H1 (cell line): Measurements from ENCODE around the gene CAMKK2. TPM values are rescaled to one million over a fixed set of nuclear protein-coding genes. Genes with fewer than 3 reads are reported as not detected.

Experiments used
- CTCF ChIA-PET: fragments of 300-600 bp; sonication (Branson Sonifier 250); formaldehyde crosslinking; loops from one replicate; lab custom pipeline; 2021; ENCODE audit not compliant: partially characterized antibody; lab: Charles Lee
- POLR2A ChIA-PET: fragments of 300-600 bp; sonication (Branson Sonifier 250); formaldehyde crosslinking; loops from one replicate; lab custom pipeline; 2021; ENCODE audit warnings: inconsistent platforms; ENCODE audit not compliant: partially characterized antibody; lab: Charles Lee
- DNase-seq, 2 experiments: peaks; one replicate each; pipeline versions ENCODE4 v3.0.0 to v3.0.0-alpha.2; 2010 to 2022; ENCODE audit warnings: low spot score in 2 of 2, low read depth in 1 of 2, mixed read lengths in 1 of 2
- FAIRE-seq: peaks from 2 replicates; lab custom pipeline; 2011; peaks lifted over from hg19 to GRCh38; lab: Jason Lieb, UNC
- H2AFZ ChIP-seq: 2 replicates; pipeline ENCODE4 v1.8.1; 2012; ENCODE audit warnings: low read length, inconsistent platforms
- H2AK5ac ChIP-seq: 2 replicates; pipeline ENCODE4 v1.6.1; 2013; ENCODE audit warnings: low read depth, low read length
- H2BK120ac ChIP-seq: replicated peaks from 2 replicates; pipeline ENCODE3; 2013; ENCODE audit warnings: low read depth, low read length, inconsistent platforms
- H2BK12ac ChIP-seq: 2 replicates; pipeline ENCODE4 v1.6.1; 2013; ENCODE audit warnings: low read depth, low read length
- H2BK15ac ChIP-seq: 2 replicates; pipeline ENCODE4 v1.6.1; 2013; ENCODE audit warnings: low read length
- H2BK20ac ChIP-seq: 2 replicates; pipeline ENCODE4 v1.6.1; 2013; ENCODE audit warnings: low read length
- H2BK5ac ChIP-seq: 2 replicates; pipeline ENCODE4 v1.6.1; 2013; ENCODE audit warnings: low read depth, low read length
- H3K14ac ChIP-seq: 2 replicates; pipeline ENCODE4 v1.6.1; 2013; ENCODE audit warnings: inconsistent platforms; ENCODE audit not compliant: insufficient read length
- H3K18ac ChIP-seq: 2 replicates; pipeline ENCODE4 v1.6.1; 2013; ENCODE audit warnings: low read length; ENCODE audit errors: extremely low read depth
- H3K23ac ChIP-seq: 2 replicates; pipeline ENCODE4 v1.6.1; 2013; ENCODE audit warnings: inconsistent platforms; ENCODE audit not compliant: insufficient read length
- H3K23me2 ChIP-seq: 2 replicates; pipeline ENCODE4 v1.6.1; 2013; ENCODE audit warnings: low read depth, low read length
- H3K27ac ChIP-seq: 2 replicates; pipeline ENCODE4 v1.6.1; 2011; ENCODE audit warnings: low read depth, low read length, inconsistent platforms
- H3K27me3 ChIP-seq, 4 experiments: replicated peaks in 1 of 4; 1 replicate in 1 of 4; 2 replicates in 3 of 4; pipeline versions ENCODE4 v1.6.1 to v1.8.1; 2011 to 2013; ENCODE audit warnings: low read length in 3 of 4, mild to moderate bottlenecking in 3 of 4, inconsistent platforms in 2 of 4, mixed read lengths in 2 of 4, moderate library complexity in 1 of 4; ENCODE audit not compliant: control insufficient read depth in 3 of 4, insufficient read depth in 3 of 4; ENCODE audit errors: extremely low read depth in 1 of 4
- H3K36me3 ChIP-seq, 4 experiments: 2 replicates each; pipeline versions ENCODE4 v1.6.1 to v1.8.1; 2011 to 2013; ENCODE audit warnings: mild to moderate bottlenecking in 4 of 4, low read length in 3 of 4, moderate library complexity in 2 of 4, control low read depth in 1 of 4, inconsistent platforms in 1 of 4; ENCODE audit not compliant: insufficient read depth in 4 of 4, control insufficient read depth in 2 of 4
- H3K4ac ChIP-seq: replicated peaks from 2 replicates; pipeline ENCODE3; 2013; ENCODE audit warnings: low read length, low read depth, mixed read lengths, inconsistent platforms; ENCODE audit not compliant: insufficient read length
- H3K4me1 ChIP-seq, 4 experiments: replicated peaks in 1 of 4; 1 replicate in 1 of 4; 2 replicates in 3 of 4; pipeline versions ENCODE4 v1.6.1 to v1.8.1; 2011 to 2013; ENCODE audit warnings: low read length in 3 of 4, inconsistent platforms in 2 of 4, mixed read lengths in 1 of 4; ENCODE audit not compliant: insufficient read depth in 4 of 4, control insufficient read depth in 3 of 4
- H3K4me2 ChIP-seq, 2 experiments: 2 replicates each; pipeline versions ENCODE4 v1.6.1 to v1.8.1; 2011 to 2013; ENCODE audit warnings: low read depth in 2 of 2, low read length in 2 of 2, control low read depth in 1 of 2, inconsistent platforms in 1 of 2, mild to moderate bottlenecking in 1 of 2; ENCODE audit not compliant: insufficient read depth in 1 of 2
- H3K4me3 ChIP-seq, 4 experiments: fragments of 200-600, 300-600 bp in 1 of 4; sonication (generic), shearing (Covaris generic), sonication (Bioruptor Twin) in 1 of 4; 2 replicates each; pipeline versions ENCODE4 v1.5.1 to v1.8.1; 2011 to 2016; ENCODE audit warnings: low read length in 4 of 4, low read depth in 3 of 4, control low read depth in 2 of 4, inconsistent platforms in 2 of 4, mild to moderate bottlenecking in 2 of 4, mixed read lengths in 1 of 4, moderate library complexity in 1 of 4; ENCODE audit not compliant: insufficient read depth in 2 of 4; ENCODE audit errors: extremely low read depth in 1 of 4
- H3K56ac ChIP-seq: replicated peaks from 2 replicates; pipeline ENCODE3; 2013; ENCODE audit warnings: low read depth, mild to moderate bottlenecking, mixed read lengths, low read length, inconsistent platforms; ENCODE audit not compliant: insufficient read length
- H3K79me1 ChIP-seq: 2 replicates; pipeline ENCODE4 v1.6.1; 2013; ENCODE audit warnings: low read depth, low read length, control low read depth
- H3K79me2 ChIP-seq, 2 experiments: 2 replicates each; pipeline versions ENCODE4 v1.6.1 to v1.8.1; 2012 to 2013; ENCODE audit warnings: low read length in 2 of 2, mild to moderate bottlenecking in 2 of 2, inconsistent platforms in 1 of 2; ENCODE audit not compliant: insufficient read depth in 2 of 2, control insufficient read depth in 1 of 2
- H3K9ac ChIP-seq, 4 experiments: replicated peaks in 1 of 4; 1 replicate in 1 of 4; 2 replicates in 3 of 4; pipeline versions ENCODE4 v1.6.1 to v1.8.1; 2011 to 2013; ENCODE audit warnings: low read depth in 3 of 4, low read length in 3 of 4, control low read depth in 2 of 4, mild to moderate bottlenecking in 2 of 4, moderate library complexity in 2 of 4, inconsistent platforms in 1 of 4; ENCODE audit errors: extremely low read depth in 1 of 4
- H3K9me3 ChIP-seq, 2 experiments: 2 replicates each; pipeline versions ENCODE4 v1.6.1 to v1.8.1; 2012 to 2013; ENCODE audit warnings: mild to moderate bottlenecking in 2 of 2, moderate library complexity in 2 of 2, control low read depth in 1 of 2, inconsistent platforms in 1 of 2, low read depth in 1 of 2, low read length in 1 of 2, mixed read lengths in 1 of 2; ENCODE audit not compliant: insufficient read depth in 2 of 2
- H4K20me1 ChIP-seq, 2 experiments: replicated peaks in 1 of 2; 2 replicates each; pipeline versions ENCODE3 to v1.8.1; 2011 to 2013; ENCODE audit warnings: inconsistent platforms in 2 of 2, low read length in 2 of 2, mild to moderate bottlenecking in 1 of 2; ENCODE audit not compliant: insufficient read depth in 2 of 2, control insufficient read depth in 1 of 2
- H4K5ac ChIP-seq: 2 replicates; pipeline ENCODE4 v1.6.1; 2013; ENCODE audit warnings: low read length, low read depth, mixed read lengths, inconsistent platforms; ENCODE audit not compliant: insufficient read length
- H4K8ac ChIP-seq: 2 replicates; pipeline ENCODE4 v1.8.0; 2013; ENCODE audit warnings: mild to moderate bottlenecking, moderate library complexity, low read length, inconsistent platforms; ENCODE audit not compliant: insufficient read depth; ENCODE audit errors: extremely low read depth
- H4K91ac ChIP-seq: replicated peaks from 2 replicates; pipeline ENCODE3; 2013; ENCODE audit warnings: low read length, mixed read lengths, inconsistent platforms; ENCODE audit not compliant: insufficient read length
- JUND ChIP-seq: IDR thresholded peaks from 2 replicates; pipeline ENCODE4 v1.6.1; 2011; ENCODE audit warnings: mild to moderate bottlenecking, improper control_type of control experiment, low read length
- MAX ChIP-seq: IDR thresholded peaks from 2 replicates; pipeline ENCODE4 v1.6.1; 2012; ENCODE audit warnings: inconsistent platforms
- WGBS, 2 experiments: shearing (Covaris generic) in 1 of 2; methylation state at CpG; one replicate each; pipeline versions ENCODE4 v1.1.6 to v1.1.7; 2013 to 2015; ENCODE audit warnings: low lambda C conversion rate in 2 of 2, mixed read lengths in 2 of 2, inconsistent platforms in 1 of 2, low coverage in 1 of 2, missing lambda C conversion rate in 1 of 2; ENCODE audit not compliant: insufficient replicate concordance in 2 of 2, insufficient coverage in 1 of 2, insufficient read length in 1 of 2; ENCODE audit errors: extremely low coverage in 1 of 2, missing lambda C conversion rate in 1 of 2; 5-methylcytosine and 5-hydroxymethylcytosine counted together
- polyA plus RNA-seq, 7 experiments: library from polyadenylated mRNA; depleted of rRNA in 3 of 7; stranded (reverse) in 5 of 7; unstranded in 2 of 7; fragments of >200 nt in 5 of 7; fragments of 200-250 nt in 2 of 7; gene quantifications; 1 replicate in 5 of 7; 2 replicates in 1 of 7; 4 replicates in 1 of 7; pipeline versions ENCODE4 v1.2.1 to v1.2.3, GENCODE V29; 2011 to 2013; ENCODE audit warnings: missing spikeins in 2 of 7, mixed read lengths in 2 of 7
- total RNA-seq: library from RNA; stranded (reverse); fragmentation: NEBNext Ultra II Directional; extraction: Animal tissue kit (Norgen Biotek cat#: 25700); gene quantifications from 2 replicates; pipeline ENCODE4 v1.2.1, GENCODE V29; 2021

CAMKK2 gene
- total and polyA plus RNA-seq, 2 of the 8 experiments (the other 6 are each of a cell fraction or from before 2014, with no cell fraction given), result 29.6 to 30.6 TPM

DNA sequence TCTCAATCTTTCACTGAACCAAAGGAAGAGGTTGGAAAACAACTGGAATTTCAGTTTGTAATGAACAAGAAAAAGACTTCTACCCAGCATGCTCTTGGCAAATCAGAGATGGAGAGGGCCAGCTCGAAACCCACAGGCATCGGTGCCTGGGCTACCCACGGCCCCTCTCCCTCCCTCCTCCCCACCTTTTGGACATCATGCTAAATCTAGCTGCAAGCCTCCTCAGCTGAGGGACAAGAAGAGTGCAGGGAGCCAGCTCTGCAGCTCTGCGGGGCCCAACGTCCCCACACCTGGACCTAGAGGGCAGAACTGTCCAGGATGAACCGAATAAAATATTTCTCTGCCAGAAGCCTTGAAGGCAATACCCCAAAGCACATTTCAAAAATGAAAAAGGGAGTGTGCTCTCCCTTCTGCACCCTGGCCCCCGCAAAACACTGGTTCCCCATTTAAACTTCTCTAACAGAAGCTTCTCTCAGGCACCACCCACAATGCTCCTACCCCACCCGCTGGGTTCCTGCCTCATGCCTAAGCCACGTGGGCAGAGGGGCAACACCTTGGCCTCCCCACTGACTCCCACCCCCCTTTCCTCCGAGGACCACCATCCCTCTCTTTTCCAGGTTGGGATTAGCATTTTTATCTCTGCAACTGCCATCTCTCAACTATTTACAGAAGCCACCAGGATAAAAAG lies 8.2 kb downstream of the CAMKK2 start:
- no peak for DNase-seq
- no peak overlapping the region for H2AFZ ChIP-seq
- H4K20me1 ChIP-seq, result peaks cover 0 to 2% of the 10 kb centered on the region in 2 experiments
- peaks cover 6% of the 10 kb centered on the region; the same call in 1 of the 2 replicates for H3K79me1 ChIP-seq
- H2BK5ac ChIP-seq, result no peak overlapping the region
- H3K36me3 ChIP-seq, result no peaks in the 10 kb centered on the region; a peak in 2 of 8 replicates
- ChIA-PET POLR2A (interaction anchor here (0.6 to 3.2 kb wide), 4 partner anchors 8 to 79 kb away, joined by 3 to 14 read pairs (median 4); partner anchors contain the start of gene CAMKK2), CTCF (interaction anchor here (1.0 to 1.6 kb wide), 3 partner anchors 9 to 46 kb away, joined by 3 to 9 read pairs (median 3); no protein-coding TSS in a partner anchor)
- peak overlapping the region; percentile 32; the same call in 1 of the 2 replicates for H3K18ac ChIP-seq
- WGBS, 2 experiments, result 57% methylated on average over 10 of the region's 10 CpGs; no CpG with 5 or more reads in 1 of the 2 experiments
- no peak for TF ChIP-seq JUND
- peak; percentile 83 for TF ChIP-seq MAX
- H3K4me3 ChIP-seq, result no peak overlapping the region
- no peak overlapping the region for H2BK20ac ChIP-seq
- no peaks in the 10 kb centered on the region for H3K27me3 ChIP-seq
- H2BK15ac ChIP-seq, result no peak overlapping the region
- no peak overlapping the region for H3K23ac ChIP-seq
- H2BK120ac ChIP-seq, result no peak overlapping the region
- peaks cover 0 to 8% of the 10 kb centered on the region in 2 experiments; a peak in 1 of 4 replicates for H3K79me2 ChIP-seq
- H3K23me2 ChIP-seq, result no peaks in the 10 kb centered on the region
- H3K4me1 ChIP-seq, result peaks cover 0 to 7% (median 5%) of the 10 kb centered on the region in 4 experiments; a peak in 6 of 7 replicates
- no peak overlapping the region for H4K91ac ChIP-seq
- no peak overlapping the region for H3K4ac ChIP-seq
- H4K5ac ChIP-seq, result no peak overlapping the region
- no peak overlapping the region for H3K56ac ChIP-seq
- FAIRE-seq, result no peak
- no peaks in the 10 kb centered on the region for H3K9me3 ChIP-seq
- no peak overlapping the region; a peak in 1 of 7 replicates for H3K9ac ChIP-seq
- no peak overlapping the region for H3K14ac ChIP-seq
- H4K8ac ChIP-seq, result no peak overlapping the region
- H3K4me2 ChIP-seq, result peak overlapping the region in 1 of 2 experiments; percentile 7; a peak in 1 of 4 replicates
- H2AK5ac ChIP-seq, result peak overlapping the region; percentile 48; the same call in 1 of the 2 replicates
- no peak overlapping the region for H3K27ac ChIP-seq
- H2BK12ac ChIP-seq, result 0 out of 2 replicates have a peak overlapping the region, but pooled peaks have one; percentile 17
